ENCODE results near the gene LIPG.

Gene LIPG

DNA sequence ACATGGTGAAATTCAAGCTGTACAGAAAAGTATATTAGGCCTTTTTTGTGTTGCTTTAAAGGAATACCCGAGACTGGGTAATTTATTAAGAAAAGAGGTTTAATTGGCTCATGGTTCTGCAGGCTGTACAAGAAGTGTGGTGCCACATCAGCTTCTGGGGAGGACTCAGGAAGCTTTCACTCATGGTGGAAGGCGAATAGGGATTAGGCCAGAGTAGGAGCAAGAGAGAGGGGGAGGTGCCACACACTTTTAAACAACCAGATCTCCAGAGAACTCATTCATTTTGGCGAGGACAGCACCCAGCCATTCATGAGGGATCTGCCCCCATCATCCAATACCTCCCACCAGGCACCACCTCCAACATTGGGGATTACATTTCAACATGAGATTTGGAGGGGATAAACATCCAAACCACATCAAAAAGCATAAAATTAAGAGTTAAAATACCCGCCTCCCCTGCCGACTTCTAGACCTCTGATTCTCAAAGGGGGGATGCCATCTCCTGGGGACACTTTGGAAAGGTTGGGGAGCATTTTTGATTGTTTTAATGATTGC, 15.1 kb upstream of the LIPG start:
- DNase-seq: no peak

DNA sequence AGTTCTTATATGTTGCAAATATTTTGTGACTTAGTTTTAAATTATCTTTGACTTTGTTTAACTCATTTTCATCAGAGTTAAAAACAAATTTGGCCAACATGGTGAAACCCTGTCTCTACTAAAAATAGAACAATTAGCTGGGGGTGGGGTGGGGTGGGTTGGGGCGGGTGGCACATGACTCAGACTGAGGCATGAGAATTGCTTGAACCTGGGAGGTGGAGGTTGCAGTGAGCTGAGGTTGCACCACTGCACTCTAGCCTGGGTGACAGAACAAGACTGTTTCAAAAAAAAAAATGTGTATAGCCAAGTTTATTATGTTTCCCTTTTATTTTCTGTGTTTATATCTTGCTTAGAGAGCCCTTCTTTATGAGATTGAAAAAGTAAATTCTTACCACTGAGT, 14.2 kb upstream of the LIPG start:
- DNase-seq: no peak

DNA sequence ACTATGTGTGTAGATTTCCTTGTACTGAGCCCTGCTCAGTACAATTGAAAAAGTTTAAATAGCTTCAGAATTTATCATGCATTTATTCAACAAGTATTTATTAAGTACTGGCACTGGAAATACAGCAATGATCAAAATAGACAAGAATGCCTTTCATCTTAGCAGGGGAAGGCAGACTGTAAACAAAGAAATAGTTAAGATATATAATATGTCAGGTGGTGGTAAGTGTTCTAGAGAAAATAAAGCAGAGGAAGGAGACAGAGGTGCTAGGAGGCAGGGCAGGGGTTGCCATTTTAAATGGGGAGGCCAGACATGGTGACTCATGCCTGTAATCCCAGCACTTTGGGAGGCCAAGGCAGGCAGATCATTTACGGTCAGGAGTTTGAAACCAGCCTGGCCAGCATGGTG, 13.6 kb upstream of the LIPG start:
- DNase-seq: no peak

DNA sequence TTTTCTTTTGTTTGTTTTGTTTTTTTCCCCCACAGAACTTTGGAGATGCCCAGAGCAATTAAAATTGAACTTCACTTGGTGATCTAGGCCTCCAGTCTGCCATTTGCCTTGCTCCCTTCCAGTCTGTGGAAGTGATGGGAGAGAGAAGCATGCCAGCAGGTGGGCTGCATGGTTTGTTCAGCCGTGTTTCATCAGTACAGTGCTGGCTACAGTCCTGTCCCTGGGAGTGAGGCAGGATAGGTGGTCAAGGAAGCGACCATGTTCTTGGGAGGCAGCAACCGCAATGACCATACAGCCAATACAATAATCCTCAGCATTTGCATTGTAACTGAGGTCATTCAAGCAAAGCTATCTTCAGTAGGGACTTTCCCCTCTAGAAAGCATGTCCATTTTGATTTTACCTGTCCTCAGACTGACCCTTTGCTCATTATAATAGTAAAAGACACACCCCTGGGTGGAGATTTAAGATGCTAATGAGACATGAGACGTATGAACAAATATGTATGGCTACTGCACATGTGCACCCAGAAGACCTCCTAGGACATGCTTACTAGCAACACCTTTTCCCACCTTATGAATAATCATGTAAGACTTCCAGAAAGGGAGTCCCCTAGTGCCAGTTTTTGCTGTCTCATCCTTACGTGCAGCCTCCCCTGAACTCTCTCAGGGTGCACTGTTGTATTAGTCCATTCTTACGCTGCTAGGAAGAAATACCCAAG, 11.1 kb upstream of the LIPG start:
- DNase-seq: no peak

DNA sequence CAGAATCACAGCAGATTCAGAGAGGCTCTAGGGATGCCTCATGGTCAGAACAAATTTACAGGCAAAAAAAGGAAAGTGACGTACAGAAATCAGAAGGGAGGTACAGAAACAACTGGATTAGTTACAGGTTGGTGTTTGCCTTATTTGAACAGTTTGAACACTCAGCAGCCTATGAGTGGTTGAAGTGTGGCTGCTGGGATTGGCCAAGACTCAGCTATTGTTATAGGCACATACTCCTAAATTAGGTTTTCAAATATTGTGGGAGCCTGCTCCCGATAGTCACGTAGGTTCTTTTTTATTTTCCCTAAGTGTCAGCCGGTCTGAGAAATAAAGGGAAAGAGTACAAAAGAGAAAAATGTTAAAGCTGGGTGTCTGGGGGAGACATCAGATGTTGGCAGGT, 8.9 kb upstream of the LIPG start:
- DNase-seq: no peak

DNA sequence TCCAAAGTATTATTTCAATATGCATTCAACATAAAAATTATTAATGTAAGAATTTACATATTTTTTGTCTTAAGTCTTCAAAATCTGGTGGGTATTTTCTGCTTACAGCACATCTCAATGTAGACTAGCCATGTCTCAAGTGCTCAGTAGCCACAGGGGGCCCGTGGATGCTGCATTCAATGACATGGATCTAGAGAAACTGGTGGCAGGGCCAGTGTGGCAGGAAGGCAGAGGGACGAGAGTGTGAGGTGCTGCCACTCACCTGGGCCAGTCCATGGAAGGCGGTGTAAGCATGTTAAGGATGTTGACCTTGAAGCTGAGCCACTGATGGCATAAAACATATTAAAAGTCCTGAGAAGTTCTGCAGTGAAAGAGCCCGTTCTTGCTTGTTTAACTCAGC, 6.2 kb upstream of the LIPG start:
- DNase-seq: no peak

DNA sequence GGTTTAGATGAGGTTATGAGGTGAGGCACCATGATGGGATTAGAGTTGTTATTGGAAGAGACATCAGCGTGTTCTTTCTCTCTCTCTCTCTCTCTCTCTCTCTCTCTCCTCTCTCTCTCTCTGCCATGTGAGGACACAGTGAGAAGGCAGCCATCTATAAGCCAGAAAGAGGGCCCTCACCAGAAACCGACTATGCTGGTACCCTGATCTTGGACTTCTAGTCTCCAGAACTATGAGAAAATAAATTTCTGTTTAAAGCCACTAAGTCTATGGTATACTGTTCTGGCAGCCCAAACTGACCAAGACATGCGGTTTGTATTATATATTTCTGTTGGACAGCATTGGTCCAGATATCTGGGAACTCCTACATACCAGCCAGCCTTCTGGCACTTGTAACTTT, 3.5 kb upstream of the LIPG start:
- DNase-seq: no peak

DNA sequence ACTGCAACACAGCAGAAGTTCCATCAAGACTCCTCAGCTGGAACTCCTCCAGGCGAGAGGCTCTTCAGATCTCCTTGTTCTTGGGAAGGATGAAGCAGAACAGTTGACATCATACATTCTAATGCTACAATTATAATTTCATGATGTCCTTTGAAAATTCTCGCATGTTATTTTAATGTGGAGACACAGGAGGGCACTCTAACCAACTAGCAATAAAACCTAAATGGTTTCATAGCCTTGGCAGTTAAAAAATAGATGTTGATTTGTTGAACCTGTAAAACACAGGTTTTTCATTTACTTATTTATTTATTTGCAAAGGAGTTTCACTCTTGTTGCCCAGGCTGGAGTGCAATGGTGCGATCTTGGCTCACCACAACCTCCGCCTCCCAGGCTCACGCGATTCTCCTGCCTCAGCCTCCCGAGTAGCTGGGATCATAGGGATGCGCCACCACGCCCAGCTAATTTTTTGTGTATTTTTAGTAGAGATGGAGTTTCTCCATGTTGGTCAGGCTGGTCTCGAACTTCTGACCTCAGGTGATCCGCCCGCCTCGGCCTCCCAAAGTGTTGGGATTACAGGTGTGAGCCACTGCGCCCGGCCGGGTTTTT, 2.4 kb upstream of the LIPG start:
- peak; percentile 28 for DNase-seq

DNA sequence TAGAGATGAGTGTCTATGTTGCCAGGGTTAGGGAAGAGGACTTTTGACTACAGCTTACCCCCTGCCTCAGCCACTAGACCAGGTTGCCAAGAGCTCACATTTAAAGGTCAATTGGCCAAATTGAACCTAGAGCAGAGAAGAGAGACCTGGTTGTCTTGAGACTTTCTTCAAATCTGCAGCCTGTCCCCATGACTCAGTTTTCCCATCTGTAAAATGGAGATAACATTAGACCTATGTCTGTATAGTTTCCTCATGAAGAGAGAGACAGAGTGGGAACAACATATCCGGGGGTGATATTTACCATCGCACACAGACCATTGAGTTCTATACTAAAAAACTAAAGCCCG, 1.6 kb upstream of the LIPG start:
- no peak for DNase-seq

DNA sequence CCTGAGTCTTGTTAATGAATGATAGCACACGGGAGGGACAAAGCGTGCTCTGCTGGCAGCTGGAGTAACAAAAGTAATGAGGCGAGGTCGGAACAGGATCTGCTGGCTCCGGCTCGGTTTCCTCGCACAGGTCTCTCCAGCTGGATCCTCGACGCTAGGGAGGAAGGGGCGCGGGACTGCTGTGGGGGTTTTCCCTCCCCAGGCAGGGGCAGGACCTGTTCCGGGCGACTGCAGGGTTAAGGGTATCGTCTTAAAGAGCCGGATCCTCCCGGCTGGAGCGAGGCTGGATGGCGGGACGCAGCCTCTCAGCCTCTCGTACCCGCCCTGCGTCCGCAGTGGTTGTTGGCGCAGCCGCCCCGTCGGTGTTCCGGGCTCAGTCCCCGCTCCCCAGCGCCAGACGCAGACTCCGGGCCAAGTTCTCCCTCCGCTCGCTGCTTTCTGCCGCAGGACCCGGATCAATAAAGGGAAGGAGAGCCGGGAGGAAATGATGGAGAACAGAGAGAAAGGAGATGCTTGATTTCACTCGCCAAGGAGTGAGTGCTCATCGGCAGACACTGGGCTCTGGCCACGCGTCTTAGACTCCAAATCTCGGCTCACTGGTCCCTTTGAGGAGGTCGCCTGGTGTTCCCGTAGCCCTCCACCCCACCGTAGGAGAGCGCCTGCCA, 1.1 kb upstream of the LIPG start:
- DNase-seq: peak; percentile 30

DNA sequence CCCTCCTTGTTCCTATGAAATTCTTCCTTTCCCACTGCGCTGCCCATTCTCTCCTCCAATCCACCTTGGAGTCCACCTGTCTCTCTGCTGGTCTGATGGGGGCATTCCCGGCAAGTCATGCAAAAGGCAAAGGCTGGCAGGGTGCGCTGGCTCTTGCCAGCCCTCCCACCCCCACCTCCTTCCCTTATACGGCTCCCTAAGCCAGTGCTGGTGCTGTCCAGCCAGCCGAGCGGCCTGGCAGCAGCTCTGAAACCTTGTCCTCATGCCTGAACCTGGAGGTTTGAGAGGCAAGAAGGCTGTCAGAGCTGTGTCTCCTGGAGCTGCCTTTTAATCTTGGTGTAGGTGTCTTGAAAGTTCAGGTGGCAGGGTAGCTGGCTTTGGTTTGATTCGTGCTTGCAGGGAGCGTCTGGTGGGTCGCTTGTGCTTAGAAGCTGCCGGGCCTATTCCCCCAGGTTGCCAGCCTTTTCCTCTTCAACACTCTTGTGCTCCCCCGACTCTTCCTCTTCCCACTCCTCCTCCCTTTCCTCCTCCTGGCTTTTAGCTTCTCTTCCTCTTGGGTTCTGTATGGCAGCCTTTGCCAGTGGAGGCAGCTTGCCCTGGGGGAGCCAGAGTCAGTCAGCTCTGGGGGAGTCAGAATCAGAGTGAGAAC, 748 bp downstream of the LIPG start:
- no peak for DNase-seq

DNA sequence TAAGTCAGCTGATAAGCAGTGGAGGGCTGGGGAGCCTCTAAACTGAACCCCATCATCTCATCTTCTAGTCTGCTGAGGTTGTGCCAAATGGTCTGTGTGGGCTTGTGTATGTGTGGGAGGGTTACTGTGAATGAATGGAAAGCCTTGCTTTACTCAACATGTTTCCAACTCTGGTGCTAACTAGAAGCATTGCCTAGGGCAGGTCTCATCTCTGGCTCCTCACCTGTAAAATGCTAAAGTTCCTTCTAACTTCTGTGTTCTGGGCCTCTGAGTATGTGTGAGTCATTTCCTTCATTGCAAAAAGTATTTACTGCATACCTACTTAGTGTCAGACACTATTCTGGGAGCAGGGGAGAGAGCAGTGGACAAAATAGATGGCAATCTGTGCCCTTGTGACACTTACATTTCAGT, 1.3 kb downstream of the LIPG start:
- no peak for DNase-seq

DNA sequence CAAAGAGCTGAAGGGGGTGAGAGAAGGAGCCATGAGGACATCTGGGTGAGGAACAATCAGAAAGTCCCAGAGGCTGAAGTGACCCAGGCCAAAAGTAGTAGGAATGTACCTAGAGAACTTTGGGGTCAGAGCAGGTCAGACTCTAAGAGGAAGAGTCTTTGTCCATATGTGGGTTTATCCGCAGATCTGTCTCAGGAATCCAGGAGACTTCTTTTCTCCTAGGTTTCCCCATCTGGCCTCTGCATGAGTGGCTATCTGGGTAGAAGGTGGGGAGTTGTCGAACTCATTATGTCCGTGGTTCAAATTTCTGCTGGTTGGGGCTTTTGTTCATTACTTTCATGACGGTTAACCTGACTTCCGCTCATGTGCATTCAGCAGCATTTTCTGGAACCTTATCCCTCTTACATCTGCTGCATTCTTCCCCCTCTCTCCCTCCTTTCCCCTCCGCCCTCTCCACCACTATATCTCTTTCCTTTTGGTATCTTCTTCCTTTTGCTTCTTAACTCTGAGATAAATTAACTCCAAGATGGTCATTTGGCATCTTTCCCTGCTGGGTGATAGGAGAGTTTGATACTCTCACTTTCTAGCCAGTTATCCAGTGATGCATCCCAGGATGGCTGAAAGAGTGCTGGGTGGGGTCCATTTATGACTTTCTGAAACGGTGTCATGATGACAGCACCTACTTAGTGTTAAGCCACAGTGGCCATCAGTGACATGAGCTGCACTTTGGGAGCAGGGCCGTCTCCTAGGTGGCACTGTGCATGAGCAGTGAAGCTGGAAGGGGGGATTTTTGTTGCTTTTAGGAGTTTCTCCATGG, 2.1 kb downstream of the LIPG start:
- no peak for DNase-seq

DNA sequence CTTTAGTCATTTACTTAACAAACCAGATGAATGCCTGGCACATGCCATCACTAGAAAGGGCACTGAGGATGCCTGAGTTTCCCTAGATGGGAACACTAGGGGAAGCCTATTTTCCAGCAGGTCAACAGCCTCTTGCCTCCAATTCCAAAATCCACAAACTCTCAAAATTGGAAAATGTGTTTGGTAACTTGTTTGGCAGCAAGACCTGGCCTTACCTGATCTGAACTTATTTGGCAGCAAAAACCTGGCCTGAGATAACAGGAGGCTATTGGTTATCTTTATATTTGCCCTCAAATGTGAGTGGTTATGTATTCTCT, 2.6 kb downstream of the LIPG start:
- DNase-seq: no peak

DNA sequence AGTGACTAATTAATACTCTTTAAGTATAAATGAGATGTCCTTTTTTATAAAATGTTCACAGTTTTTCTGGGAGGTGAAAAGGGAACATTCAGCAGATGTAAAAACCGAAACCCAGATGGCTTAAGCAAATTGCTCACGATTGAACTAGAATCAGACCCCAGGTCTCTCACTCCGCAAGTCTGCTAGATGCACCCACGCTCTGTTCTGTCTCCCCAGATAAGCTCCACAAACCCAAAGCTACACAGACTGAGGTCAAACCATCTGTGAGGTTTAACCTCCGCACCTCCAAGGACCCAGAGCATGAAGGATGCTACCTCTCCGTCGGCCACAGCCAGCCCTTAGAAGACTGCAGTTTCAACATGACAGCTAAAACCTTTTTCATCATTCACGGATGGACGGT, 3.2 kb downstream of the LIPG start:
- DNase-seq: no peak

DNA sequence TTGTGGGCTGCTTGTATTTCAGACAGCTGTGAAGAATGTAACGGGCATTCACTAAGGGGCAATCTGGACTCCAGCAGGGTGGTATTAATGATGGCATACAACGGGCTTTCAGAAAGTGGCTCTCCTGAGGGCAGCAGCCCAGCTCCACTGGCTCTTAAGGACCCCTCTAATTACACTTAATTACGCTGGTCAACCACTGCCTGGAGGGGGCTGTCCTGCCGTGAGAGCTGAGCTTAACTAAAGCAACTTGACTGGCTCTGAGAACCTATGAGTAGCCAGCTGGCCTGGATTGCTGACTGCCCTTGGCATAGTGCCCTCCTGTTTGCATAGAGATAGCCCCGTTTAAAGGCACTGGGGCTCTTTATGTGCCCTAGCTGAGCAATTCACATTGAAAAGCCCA, 3.8 kb downstream of the LIPG start:
- no peak for DNase-seq

DNA sequence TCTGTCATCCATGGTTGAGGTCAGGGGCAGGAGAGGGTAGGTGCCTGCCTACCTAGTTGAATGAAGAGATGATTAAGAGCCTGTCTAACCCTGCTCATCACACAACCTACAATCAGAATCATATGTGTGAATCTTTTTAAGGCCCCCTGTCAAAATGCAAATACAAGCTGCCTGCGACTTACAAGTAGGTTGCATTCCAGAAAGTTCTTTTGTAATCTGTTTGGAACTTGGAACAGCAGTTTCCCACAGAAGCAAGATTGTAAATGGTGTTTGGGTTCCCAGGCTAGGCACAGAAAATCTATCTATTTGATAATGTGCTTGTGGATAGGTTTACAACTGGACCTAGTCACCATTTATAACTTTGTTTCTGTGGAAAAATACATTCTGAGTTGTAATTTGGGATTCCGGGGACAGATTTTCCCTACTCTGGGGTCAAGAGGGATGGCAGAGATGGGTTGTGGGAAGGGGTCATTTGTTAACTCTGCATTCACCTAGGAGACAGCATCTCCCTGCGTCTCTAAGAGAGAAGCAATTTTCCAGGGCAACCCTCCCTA, 4.4 kb downstream of the LIPG start:
- no peak for DNase-seq

DNA sequence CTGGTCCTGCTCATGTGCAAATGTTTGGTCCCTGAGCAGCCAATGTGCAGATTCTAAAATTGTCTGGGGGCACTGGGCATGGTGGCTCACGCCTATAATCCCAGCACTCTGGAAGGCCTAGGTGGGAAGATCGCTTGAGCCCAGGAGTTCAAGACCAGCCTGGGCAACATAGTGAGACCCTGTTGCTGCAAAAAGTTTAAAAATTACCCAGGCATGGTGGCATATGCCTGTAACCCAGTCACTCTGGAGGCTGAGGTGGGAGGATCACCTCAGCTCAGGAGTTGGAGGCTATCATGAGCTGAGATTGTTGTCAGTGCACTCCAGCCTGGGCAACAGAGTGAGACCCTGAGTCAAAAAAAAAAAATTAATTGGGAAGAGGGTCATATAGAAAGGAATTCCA, 5.1 kb downstream of the LIPG start:
- no peak for DNase-seq

DNA sequence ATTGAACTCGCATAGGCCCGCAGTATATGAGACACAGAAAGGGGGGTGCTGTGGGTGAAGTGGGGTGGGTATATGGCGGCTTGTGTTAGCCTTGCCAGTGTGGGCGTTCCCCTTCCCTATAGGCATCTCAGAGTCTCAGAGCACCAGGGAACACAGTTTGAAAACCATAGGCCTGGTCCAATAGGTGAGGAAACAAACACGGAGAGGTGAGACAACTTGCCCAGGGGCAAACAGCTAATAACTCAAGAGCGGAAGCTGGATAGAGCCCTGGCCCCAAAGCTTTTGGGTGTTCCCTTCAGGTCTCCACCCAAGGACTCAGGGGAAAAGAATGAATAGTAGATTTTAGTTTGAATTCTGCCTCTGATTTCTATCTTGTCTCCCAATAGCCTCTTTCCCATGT, 7.9 kb downstream of the LIPG start:
- DNase-seq: no peak

DNA sequence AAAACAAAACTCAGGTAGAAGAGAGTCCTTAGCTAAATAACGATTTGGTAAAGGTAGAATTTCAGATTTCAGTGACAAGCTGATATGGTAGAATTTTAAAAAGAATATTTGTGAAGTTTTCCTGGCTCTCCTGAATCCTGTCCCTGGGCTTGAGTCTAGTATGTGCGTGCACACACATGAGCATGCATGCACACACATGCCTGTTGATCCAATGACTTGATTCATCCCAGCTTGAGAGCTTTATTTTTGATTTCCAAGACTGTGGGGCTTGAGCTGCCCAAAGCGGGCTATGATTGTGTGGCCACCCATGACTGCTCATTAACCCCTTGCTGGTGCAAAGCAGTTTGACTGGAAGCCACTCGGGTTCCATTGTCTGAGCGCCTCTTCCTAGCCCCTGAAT, 9.0 kb downstream of the LIPG start:
- no peak for DNase-seq

DNA sequence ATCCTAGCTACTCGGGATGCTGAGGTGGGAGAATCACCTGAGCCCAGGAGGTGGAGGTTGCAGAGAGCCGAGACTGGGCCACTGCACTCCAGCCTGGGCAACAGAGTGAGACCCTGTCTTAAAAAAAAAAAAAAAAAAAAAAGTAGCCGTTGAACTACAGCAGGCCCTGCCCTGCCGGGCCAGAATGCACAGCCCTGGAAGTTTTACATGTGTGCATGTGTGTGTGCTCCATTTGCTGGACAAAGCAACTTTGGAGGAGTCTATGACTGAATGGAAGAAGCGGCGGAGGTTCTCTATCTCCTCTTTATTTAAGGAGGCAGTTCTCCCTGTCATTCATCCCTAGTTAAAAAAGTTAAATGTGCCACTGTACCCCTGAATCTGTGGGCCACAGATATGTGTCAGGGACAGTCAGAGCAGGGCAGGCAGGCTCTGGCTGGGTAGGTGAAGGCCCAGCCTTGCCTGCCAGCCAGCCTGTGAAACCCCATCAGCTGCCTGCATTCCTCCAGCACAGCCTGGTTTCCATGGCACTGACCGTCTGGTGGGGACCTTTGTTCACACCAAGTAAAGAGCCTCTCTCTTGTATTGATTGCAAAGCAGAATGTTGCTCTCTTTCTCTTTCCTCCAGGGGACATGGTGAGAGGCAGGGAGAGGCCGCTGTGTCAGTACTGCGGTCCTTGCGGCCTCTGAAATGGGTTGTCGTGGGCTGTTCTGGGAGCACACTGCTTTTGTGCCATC, 10.9 kb downstream of the LIPG start:
- DNase-seq: no peak

DNA sequence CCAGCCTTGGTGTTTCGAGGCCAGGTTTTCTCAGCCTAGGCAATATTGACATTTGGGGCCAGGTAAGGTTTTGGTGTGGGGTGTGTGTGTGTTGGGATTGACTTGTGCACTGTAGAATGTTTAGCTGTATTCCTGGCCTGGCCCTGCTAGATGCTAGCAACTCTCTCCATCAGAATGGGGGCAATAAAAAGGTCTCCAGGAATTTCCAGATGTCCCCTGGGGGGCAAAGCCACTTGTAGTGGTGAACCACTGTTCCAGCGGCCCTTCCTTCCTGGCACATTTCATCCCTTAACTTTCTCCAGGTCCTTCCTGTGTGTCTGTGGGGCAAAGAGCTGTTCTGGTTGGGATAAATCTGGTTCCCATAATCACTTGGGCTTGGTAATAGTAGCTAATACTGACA, 12.0 kb downstream of the LIPG start:
- DNase-seq: no peak
